Common myeloid progenitor, CD34-positive (primary cell): Measurements from ENCODE around the gene SLX4IP.

ENCODE experiments used
- CTCF ChIA-PET: fragments of 350-600 bp; sonication (Branson Sonifier 250); formaldehyde crosslinking; loops from one replicate; lab custom pipeline; 2021; ENCODE audit warnings: antibody characterized with exemption; lab: Charles Lee
- POLR2A ChIA-PET: fragments of 350-600 bp; sonication (Branson Sonifier 250); formaldehyde crosslinking; loops from one replicate; lab custom pipeline; 2021; ENCODE audit warnings: antibody characterized with exemption; lab: Charles Lee
- DNase-seq, 3 donors: peaks; one replicate each; pipeline versions ENCODE4 v3.0.0 to v3.0.0-alpha.2; 2013
- H3K27ac ChIP-seq, 2 experiments: 1 replicate in 1 of 2; 2 replicates in 1 of 2; pipeline ENCODE4 v1.7.0; 2013; ENCODE audit warnings: inconsistent platforms in 2 of 2, low read length in 2 of 2, mild to moderate bottlenecking in 2 of 2, low read depth in 1 of 2, moderate library complexity in 1 of 2; ENCODE audit not compliant: severe bottlenecking in 2 of 2, insufficient read depth in 1 of 2, poor library complexity in 1 of 2
- H3K27me3 ChIP-seq, 5 experiments: replicated peaks in 2 of 5; 1 replicate in 3 of 5; 2 replicates in 2 of 5; pipeline versions ENCODE4 v1.6.1 to v1.7.0; 2013; ENCODE audit warnings: low read length in 4 of 5, mild to moderate bottlenecking in 2 of 5, moderate library complexity in 2 of 5, inconsistent platforms in 1 of 5; ENCODE audit not compliant: insufficient read depth in 5 of 5, control insufficient read depth in 4 of 5
- H3K36me3 ChIP-seq, 4 experiments: 1 replicate in 2 of 4; 2 replicates in 2 of 4; pipeline versions ENCODE4 v1.6.1 to v1.7.0; 2013; ENCODE audit warnings: low read length in 3 of 4, control low read depth in 1 of 4, mild to moderate bottlenecking in 1 of 4; ENCODE audit not compliant: control insufficient read depth in 4 of 4, insufficient read depth in 4 of 4
- H3K4me1 ChIP-seq, 4 experiments: 1 replicate in 3 of 4; 2 replicates in 1 of 4; pipeline versions ENCODE4 v1.6.1 to v1.7.1; 2013; ENCODE audit warnings: low read length in 3 of 4, mild to moderate bottlenecking in 3 of 4, control low read depth in 1 of 4, inconsistent platforms in 1 of 4, moderate library complexity in 1 of 4; ENCODE audit not compliant: control insufficient read depth in 4 of 4, insufficient read depth in 4 of 4; ENCODE audit errors: control extremely low read depth in 1 of 4
- H3K4me3 ChIP-seq, 7 experiments: 1 replicate in 4 of 7; 2 replicates in 3 of 7; pipeline versions ENCODE4 v1.5.1 to v1.7.0; 2013; ENCODE audit warnings: mild to moderate bottlenecking in 7 of 7, low read length in 6 of 7, moderate library complexity in 6 of 7, inconsistent platforms in 2 of 7, low read depth in 2 of 7, control low read depth in 1 of 7; ENCODE audit not compliant: insufficient read depth in 4 of 7, control insufficient read depth in 1 of 7; ENCODE audit errors: extremely low read depth in 1 of 7
- H3K9me3 ChIP-seq, 5 experiments: 1 replicate in 4 of 5; 2 replicates in 1 of 5; pipeline versions ENCODE4 v1.6.1 to v1.7.1; 2013; ENCODE audit warnings: low read length in 4 of 5, mild to moderate bottlenecking in 2 of 5, inconsistent platforms in 1 of 5, low read depth in 1 of 5, moderate library complexity in 1 of 5; ENCODE audit not compliant: control insufficient read depth in 4 of 5, insufficient read depth in 2 of 5; ENCODE audit errors: control extremely low read depth in 1 of 5
- WGBS: methylation state at CpG from one replicate; pipeline ENCODE4 v1.1.5; 2013; ENCODE audit not compliant: insufficient coverage; 5-methylcytosine and 5-hydroxymethylcytosine counted together

Gene SLX4IP

DNA sequence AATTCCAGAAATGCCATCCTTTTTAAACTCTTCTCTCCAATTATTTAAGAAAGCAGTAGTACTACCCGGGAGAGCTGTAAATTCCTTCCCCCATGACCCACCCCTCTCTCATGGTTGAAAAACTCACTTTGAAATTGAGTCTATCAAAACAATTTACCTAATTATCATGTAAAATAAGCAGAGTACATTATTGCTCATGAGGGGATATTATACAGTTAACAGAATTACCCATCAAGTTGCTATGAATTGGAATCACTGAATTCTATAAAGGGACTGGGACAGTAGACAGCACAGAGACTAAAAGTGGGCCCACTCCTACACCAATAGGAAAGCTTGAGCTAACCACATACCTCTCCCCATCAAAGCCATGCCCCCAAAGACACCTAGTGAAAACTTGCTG is 222.3 kb downstream of the SLX4IP start:
- Histone ChIP-seq H3K27ac (no peak overlapping the region), H3K9me3 (no peaks in the 10 kb centered on the region), H3K36me3 (peaks cover 0 to 45% (median 2%) of the 10 kb centered on the region in 4 experiments), H3K4me3 (no peak overlapping the region), H3K4me1 (no peaks in the 10 kb centered on the region), H3K27me3 (no peaks in the 10 kb centered on the region)
- CTCF ChIA-PET: no interaction called here
- POLR2A ChIA-PET: no interaction called here
- WGBS: no CpG with 5 or more reads among the region's 1 CpG
- DNase-seq: no peak

DNA sequence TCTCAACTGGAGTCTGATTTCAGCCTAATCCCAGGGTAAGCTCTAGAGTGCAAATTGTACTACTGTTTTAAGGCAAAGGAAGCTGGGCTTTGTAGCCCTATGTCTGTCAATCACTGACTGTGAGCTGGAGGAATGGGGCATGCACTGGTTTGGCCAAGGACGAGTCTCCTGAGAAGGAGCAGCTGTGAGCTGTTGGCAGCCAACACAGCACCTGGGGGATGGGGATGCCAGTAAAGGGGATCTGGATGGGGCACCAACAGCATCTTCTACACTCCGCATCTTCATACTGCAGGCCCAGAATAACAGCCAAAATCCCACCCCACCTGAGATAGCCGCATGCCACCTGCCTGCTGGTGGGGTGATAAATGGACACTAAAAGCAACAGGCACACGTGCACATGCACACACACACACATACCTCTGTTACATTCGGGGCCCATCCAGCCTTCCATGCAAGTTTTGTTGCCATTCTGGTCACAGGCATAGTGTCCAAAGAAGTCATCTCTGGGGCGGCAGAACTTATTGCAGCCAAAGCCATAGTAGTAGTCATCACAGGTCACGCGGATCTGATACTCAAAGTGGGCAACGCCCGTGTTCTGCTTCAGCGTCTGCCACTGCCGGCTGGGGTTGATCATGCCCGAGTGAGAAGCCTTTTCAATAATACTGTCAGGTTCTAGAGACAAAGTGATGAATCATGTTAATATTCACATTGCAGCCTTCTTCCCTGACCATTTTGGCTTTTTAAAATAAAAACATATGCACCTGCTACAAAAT is 223.1 kb downstream of the SLX4IP start:
- Histone ChIP-seq H3K27me3 (no peaks in the 10 kb centered on the region), H3K9me3 (no peaks in the 10 kb centered on the region), H3K4me1 (peaks cover 0 to under 1% (median 0%) of the 10 kb centered on the region in 4 experiments), H3K4me3 (no peak overlapping the region), H3K36me3 (peaks cover 0 to 44% (median 2%) of the 10 kb centered on the region in 4 experiments), H3K27ac (no peak overlapping the region)
- 94% methylated on average over 9 of the region's 13 CpGs for WGBS
- ChIA-PET POLR2A (no interaction called here), CTCF (interaction anchor here (1.9 kb wide), 1 partner anchor 13 kb away, joined by 10 read pairs; no protein-coding TSS in a partner anchor)
- no peak for DNase-seq

DNA sequence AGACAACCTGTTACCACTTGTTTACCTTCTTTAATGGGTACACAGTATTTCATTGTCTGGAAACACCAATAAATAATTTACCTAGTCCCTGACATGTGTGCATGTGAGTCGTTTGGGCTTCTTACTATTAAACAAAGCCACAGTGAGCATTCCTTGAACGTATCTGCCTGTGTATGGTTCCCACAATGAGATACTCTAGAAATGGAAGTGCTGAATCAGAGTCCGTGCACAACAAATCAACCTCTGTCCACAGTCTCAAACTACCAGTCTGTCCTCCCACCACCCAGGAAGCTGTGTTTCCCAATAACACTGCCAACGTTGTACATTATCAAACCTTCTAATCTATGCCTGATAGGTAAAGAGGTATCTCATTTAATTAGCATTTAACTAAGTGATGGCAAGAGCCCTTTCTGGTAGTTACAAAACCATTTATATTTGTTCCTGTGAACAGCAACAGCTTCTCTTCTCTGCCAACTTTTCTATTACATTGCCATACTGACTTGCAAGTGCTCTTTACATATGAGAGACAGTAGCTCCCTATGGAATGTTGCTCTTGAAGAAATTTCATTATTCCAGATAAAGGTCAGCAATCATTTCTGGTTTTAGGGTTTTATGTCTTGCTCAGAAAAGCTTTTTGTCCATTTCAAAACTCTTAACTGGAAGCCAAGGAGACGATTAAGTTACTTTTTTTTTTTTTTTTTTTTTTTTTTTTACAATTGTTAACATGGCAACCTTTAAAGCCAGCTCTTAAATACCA is 223.9 kb downstream of the SLX4IP start:
- Histone ChIP-seq H3K27ac (no peak overlapping the region), H3K4me3 (no peak overlapping the region), H3K9me3 (no peaks in the 10 kb centered on the region), H3K36me3 (peaks cover 0 to 44% (median 4%) of the 10 kb centered on the region in 4 experiments), H3K4me1 (peaks cover 0 to 1% (median 0%) of the 10 kb centered on the region in 4 experiments), H3K27me3 (no peaks in the 10 kb centered on the region)
- ChIA-PET POLR2A (interaction anchor here (0.7 kb wide), 1 partner anchor 8 kb away, joined by 5 read pairs; no protein-coding TSS in a partner anchor), CTCF (interaction anchor here (1.9 kb wide), 1 partner anchor 12 kb away, joined by 10 read pairs; no protein-coding TSS in a partner anchor)
- 96% methylated on average over 3 of the region's 5 CpGs for WGBS
- DNase-seq: no peak

DNA sequence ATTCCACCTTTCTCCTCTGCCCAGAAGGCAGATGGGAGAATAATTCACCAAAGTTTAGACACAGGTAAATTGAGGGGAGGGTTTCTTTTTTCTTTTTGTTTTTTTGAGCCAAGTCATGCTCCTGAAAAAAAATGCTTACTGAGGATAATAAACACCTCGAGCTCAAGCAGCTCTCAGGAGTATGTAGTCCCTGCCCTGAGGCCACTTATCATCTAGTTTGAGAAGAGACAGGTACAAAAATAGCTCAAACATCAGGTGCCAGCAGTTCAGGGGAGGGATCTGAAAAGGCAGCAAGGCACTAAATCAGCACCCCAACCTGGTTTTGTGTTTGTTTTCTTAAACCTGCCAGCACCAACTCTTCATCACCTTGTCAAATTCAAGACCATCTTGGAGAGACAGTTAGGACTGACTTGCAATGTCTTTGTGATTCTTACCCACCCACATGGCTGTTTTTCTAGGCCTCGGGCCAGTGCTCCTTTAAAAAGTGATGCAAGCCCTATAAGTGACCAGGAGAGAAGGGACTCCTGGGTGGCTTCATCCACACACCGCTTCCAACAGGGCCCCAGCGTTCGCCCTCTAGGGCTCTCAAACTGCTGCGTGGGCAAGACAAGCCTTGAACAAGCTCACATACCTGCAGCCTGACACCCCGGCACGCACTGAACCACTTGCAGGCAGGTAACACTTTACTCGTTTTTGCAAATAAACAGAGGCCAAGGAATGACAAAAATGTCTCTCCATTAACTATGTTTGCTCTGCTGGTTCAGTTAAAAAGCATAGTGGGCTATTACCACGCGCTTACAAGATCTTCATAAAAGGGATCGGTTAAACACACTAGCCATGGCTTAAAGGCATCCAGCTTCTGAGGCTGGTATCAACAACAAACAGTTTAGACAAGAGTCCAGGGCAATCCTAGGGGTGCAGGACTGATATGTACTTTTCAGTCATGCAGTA is 224.8 kb downstream of the SLX4IP start:
- Histone ChIP-seq H3K27ac (no peak overlapping the region), H3K27me3 (no peaks in the 10 kb centered on the region), H3K36me3 (peaks cover 0 to 41% (median 4%) of the 10 kb centered on the region in 4 experiments), H3K4me1 (peaks cover 0 to 1% (median 0%) of the 10 kb centered on the region in 4 experiments), H3K4me3 (no peak overlapping the region), H3K9me3 (no peaks in the 10 kb centered on the region)
- CTCF ChIA-PET: interaction anchor here (1.9 kb wide), 1 partner anchor 11 kb away, joined by 10 read pairs; no protein-coding TSS in a partner anchor
- DNase-seq: no peak
- POLR2A ChIA-PET: interaction anchor here (0.7 kb wide), 1 partner anchor 9 kb away, joined by 5 read pairs; no protein-coding TSS in a partner anchor
- 93% methylated on average over 11 of the region's 12 CpGs for WGBS

DNA sequence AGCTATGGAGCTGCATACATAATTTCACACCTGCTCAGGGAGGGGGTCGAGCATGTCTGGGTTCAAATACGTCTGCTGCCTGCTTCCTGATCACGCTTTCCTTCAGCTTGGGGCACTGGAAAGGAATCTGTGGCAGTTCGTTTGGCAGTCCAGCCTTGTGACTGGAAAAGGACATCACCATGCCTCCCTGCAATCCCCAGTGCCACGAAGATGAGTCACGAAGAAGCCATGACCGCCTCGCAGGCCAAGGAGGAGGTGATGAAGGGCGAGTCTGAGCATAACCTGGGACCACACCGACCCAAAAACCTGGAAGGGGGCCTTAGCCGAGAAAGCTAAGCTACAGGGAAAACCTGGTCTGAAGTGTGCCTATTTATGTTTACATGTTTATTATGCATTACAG is 225.6 kb downstream of the SLX4IP start:
- no peak for DNase-seq
- Histone ChIP-seq H3K27me3 (no peaks in the 10 kb centered on the region), H3K9me3 (no peaks in the 10 kb centered on the region), H3K4me3 (no peak overlapping the region), H3K4me1 (peaks cover 0 to 1% (median 0%) of the 10 kb centered on the region in 4 experiments), H3K27ac (no peak overlapping the region), H3K36me3 (peaks cover 0 to 40% (median 4%) of the 10 kb centered on the region in 4 experiments)
- ChIA-PET POLR2A (no interaction called here), CTCF (no interaction called here)
- WGBS: 97% methylated on average over 9 of the region's 11 CpGs

DNA sequence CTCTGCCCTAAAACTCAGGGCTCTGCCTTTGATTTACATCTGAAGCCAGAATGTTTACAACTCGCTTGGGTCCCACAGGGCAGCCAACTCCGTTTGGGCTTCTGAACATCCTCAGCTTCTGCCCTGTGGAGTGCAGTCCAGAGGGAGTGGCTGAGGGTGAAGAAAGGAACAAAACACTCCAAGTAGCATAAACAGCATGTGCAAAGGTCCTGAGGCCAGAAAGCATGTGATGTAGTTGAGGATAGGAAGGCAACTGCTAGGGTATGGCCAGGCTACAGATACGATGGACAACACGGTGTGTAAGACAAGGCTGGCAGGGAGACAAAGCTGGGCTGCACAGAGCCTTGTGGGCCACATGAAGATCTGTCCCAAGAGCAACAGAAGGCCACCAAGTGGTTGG is 226.2 kb downstream of the SLX4IP start:
- no peaks in the 10 kb centered on the region for H3K9me3 ChIP-seq
- peaks cover 0 to 1% (median 0%) of the 10 kb centered on the region in 4 experiments for H3K4me1 ChIP-seq
- no peak overlapping the region for H3K27ac ChIP-seq
- no peak overlapping the region for H3K4me3 ChIP-seq
- ChIA-PET CTCF (no interaction called here), POLR2A (no interaction called here)
- WGBS: 100% methylated on average over 4 of the region's 4 CpGs
- no peaks in the 10 kb centered on the region for H3K27me3 ChIP-seq
- no peak for DNase-seq
- peaks cover 0 to 38% (median 4%) of the 10 kb centered on the region in 4 experiments for H3K36me3 ChIP-seq
